Loucy (cell line): ENCODE results near the gene SH3RF1.

Experiments used
- EZH2phosphoT487 ChIP-seq: fragments of 200-600 bp; IDR thresholded peaks from 2 replicates; pipeline ENCODE4 v1.6.1; 2018; ENCODE audit warnings: antibody characterized with exemption, mild to moderate bottlenecking, moderate library complexity, borderline replicate concordance
- TF ChIP-seq, protein P1 (sequence below): fragments of 200-600 bp; sonication (generic); conservative IDR thresholded peaks from 2 replicates; pipeline ENCODE4 v1.5.1; 2014; ENCODE audit warnings: mild to moderate bottlenecking, antibody characterized with exemption, low read length

DNA sequence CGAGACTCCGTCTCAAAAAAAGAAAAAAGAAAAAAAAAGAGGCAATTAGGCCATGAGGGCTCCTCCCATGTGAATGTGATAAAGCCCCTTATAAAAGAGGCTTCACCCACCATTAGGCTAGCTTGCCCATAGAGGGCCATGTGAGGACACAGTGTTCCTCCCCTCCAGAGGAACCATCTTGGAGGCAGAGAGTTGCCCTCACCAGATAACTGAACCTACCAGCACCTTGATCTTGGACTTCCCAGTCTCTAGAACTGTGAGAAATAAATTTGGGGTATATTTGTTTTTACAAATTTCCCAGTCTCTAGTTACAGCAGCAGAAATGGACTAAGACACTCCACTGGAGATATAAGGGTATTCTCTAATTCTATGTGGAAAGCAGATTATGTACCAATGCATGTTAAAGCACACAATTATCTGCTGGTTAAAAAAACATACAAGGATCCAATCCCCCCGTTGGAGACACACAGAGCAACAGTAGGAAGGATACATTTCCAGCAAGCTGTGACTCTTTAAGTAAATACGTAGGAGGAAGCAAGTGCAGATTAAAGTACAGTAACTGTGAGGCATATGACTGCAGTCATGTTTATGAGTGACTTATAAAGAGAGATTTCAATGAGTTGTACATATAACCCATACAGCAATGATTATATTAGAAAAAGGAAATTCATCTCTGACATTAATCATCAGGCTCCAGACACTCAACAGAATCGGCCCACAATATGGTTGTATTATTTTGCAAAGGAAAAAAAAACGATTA, 21.4 kb downstream of the SH3RF1 start:
- TF ChIP-seq, protein P1, sequence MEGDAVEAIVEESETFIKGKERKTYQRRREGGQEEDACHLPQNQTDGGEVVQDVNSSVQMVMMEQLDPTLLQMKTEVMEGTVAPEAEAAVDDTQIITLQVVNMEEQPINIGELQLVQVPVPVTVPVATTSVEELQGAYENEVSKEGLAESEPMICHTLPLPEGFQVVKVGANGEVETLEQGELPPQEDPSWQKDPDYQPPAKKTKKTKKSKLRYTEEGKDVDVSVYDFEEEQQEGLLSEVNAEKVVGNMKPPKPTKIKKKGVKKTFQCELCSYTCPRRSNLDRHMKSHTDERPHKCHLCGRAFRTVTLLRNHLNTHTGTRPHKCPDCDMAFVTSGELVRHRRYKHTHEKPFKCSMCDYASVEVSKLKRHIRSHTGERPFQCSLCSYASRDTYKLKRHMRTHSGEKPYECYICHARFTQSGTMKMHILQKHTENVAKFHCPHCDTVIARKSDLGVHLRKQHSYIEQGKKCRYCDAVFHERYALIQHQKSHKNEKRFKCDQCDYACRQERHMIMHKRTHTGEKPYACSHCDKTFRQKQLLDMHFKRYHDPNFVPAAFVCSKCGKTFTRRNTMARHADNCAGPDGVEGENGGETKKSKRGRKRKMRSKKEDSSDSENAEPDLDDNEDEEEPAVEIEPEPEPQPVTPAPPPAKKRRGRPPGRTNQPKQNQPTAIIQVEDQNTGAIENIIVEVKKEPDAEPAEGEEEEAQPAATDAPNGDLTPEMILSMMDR = no peak
- TF ChIP-seq EZH2phosphoT487 = no peak
